ENCODE measurements around the gene MICALL1. TPM values are rescaled to one million over a fixed set of nuclear protein-coding genes. Genes with fewer than 3 reads are reported as not detected.
A peak's percentile ranks its signal among the peaks of the same experiment; 100 is the strongest.

MICALL1 gene
- total RNA-seq, 1 experiment from 2014 or later, result 47.2 TPM

DNA sequence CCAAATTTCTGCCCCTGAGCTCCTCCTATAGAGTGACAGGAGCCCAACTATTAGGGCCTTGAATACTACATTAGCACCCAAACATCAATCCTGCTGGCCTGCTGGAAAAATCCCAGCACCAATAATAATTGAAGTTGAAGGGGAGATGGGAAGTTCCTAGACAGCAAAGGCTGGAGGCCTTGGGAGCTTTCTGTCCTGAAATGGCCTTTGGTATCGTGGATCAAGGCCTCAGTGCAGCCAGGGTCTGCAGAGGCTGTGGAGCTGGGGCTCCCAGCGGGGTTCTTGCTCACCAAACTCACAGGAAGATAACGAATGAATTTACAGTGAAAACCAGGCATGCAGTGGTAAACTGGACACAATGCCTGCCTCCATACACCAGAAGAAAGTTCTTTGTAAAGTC, 9.2 kb upstream of the MICALL1 start:
- no peak overlapping the region for H3K4me3 Mint-ChIP-seq
- CTCF ChIA-PET, result interaction anchor here (0.8 to 5.7 kb wide), 9 partner anchors 9 to 86 kb away, joined by 4 to 47 read pairs (median 12); partner anchors contain the start of gene MICALL1
- no peak for TF ChIP-seq OVOL2 (CRISPR knock-in tag; IDR thresholded peaks at IDR 0.05; ENCODE audit: borderline replicate concordance)
- TF ChIP-seq FOXJ3 (CRISPR knock-in tag; IDR thresholded peaks at IDR 0.05; ENCODE audit: borderline replicate concordance), result no peak
- TF ChIP-seq RELA (CRISPR knock-in tag; IDR thresholded peaks at IDR 0.05; ENCODE audit: borderline replicate concordance), result no peak
- no peak for TF ChIP-seq IRF2 (CRISPR knock-in tag; IDR thresholded peaks at IDR 0.05; ENCODE audit: borderline replicate concordance, low read depth)
- TF ChIP-seq MYBL2 (CRISPR knock-in tag; IDR thresholded peaks at IDR 0.05), result no peak
- TF ChIP-seq E2F1 (CRISPR knock-in tag; IDR thresholded peaks at IDR 0.05), result no peak
- no peak for TF ChIP-seq SP1 (CRISPR knock-in tag; conservative IDR thresholded peaks at IDR 0.05)
- DNase-seq (ENCODE audit: low spot score) (no peak), ATAC-seq (no peak)
- peak overlapping the region; percentile 94 for H3K27ac Mint-ChIP-seq
- H3K36me3 Mint-ChIP-seq, result no peaks in the 10 kb centered on the region; the same call in 1 of the 2 replicates
- POLR2A ChIA-PET, result interaction anchor here (0.6 to 1.5 kb wide), 2 partner anchors 9 to 24 kb away, joined by 3 to 10 read pairs; partner anchors contain the start of gene MICALL1
- H3K27me3 Mint-ChIP-seq (ENCODE audit: low read depth), result no peaks in the 10 kb centered on the region
- peaks cover 51% of the 10 kb centered on the region for H3K4me1 Mint-ChIP-seq
- no peaks in the 10 kb centered on the region for H3K9me3 Mint-ChIP-seq

- Mint-ChIP-seq H3K4me3 (no peak overlapping the region), H3K27me3 (ENCODE audit: low read depth) (no peaks in the 10 kb centered on the region), H3K36me3 (no peaks in the 10 kb centered on the region; the same call in 1 of the 2 replicates), H3K4me1 (peaks cover 50% of the 10 kb centered on the region), H3K27ac (peak overlapping the region; percentile 89), H3K9me3 (no peaks in the 10 kb centered on the region)
- TF ChIP-seq IRF2 (CRISPR knock-in tag; IDR thresholded peaks at IDR 0.05; ENCODE audit: borderline replicate concordance, low read depth), result no peak
- DNase-seq (ENCODE audit: low spot score) (no peak), ATAC-seq (no peak)
- ChIA-PET POLR2A (interaction anchor here (0.6 to 1.5 kb wide), 2 partner anchors 8 to 49 kb away, joined by 3 to 10 read pairs; partner anchors contain the start of gene MICALL1), CTCF (interaction anchor here (0.6 to 5.7 kb wide), 12 partner anchors 8 to 580 kb away, joined by 3 to 47 read pairs (median 6); partner anchors contain the start of gene MICALL1)
Observed at GRCh38 chr22:37897807-37898206, 8.3 kb upstream of the MICALL1 start.

GRCh38 chr22:37898441-37899181, 7.5 kb upstream of the MICALL1 start:
- H3K4me3 Mint-ChIP-seq, result no peak overlapping the region
- no peaks in the 10 kb centered on the region for H3K27me3 Mint-ChIP-seq (ENCODE audit: low read depth)
- DNase-seq (ENCODE audit: low spot score), result peak; percentile 43
- H3K9me3 Mint-ChIP-seq, result no peaks in the 10 kb centered on the region
- CTCF ChIA-PET, result interaction anchor here (0.5 to 5.7 kb wide), 8 partner anchors 12 to 581 kb away, joined by 3 to 47 read pairs (median 5); no protein-coding TSS in a partner anchor
- peak overlapping the region; percentile 89 for H3K27ac Mint-ChIP-seq
- POLR2A ChIA-PET, result interaction anchor here (0.6 kb wide), 1 partner anchor 48 kb away, joined by 3 read pairs; no protein-coding TSS in a partner anchor
- H3K36me3 Mint-ChIP-seq, result no peaks in the 10 kb centered on the region
- peak; percentile 58 for ATAC-seq
- no peak for TF ChIP-seq ETV6 (CRISPR knock-in tag; IDR thresholded peaks at IDR 0.05)
- TF ChIP-seq, protein P1, sequence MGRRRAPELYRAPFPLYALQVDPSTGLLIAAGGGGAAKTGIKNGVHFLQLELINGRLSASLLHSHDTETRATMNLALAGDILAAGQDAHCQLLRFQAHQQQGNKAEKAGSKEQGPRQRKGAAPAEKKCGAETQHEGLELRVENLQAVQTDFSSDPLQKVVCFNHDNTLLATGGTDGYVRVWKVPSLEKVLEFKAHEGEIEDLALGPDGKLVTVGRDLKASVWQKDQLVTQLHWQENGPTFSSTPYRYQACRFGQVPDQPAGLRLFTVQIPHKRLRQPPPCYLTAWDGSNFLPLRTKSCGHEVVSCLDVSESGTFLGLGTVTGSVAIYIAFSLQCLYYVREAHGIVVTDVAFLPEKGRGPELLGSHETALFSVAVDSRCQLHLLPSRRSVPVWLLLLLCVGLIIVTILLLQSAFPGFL (CRISPR knock-in tag; IDR thresholded peaks at IDR 0.05; ENCODE audit: borderline replicate concordance), result no peak
- TF ChIP-seq ARID4B (CRISPR knock-in tag; IDR thresholded peaks at IDR 0.05; ENCODE audit: borderline replicate concordance), result no peak
- peaks cover 42% of the 10 kb centered on the region for H3K4me1 Mint-ChIP-seq

Data from WTC11 (cell line).